ENCODE measurements around the gene GPC6. TPM values are rescaled to one million over a fixed set of nuclear protein-coding genes. Genes with fewer than 3 reads are reported as not detected.

Gene GPC6
- total RNA-seq, 1 experiment from 2014 or later = 0.22 TPM

DNA sequence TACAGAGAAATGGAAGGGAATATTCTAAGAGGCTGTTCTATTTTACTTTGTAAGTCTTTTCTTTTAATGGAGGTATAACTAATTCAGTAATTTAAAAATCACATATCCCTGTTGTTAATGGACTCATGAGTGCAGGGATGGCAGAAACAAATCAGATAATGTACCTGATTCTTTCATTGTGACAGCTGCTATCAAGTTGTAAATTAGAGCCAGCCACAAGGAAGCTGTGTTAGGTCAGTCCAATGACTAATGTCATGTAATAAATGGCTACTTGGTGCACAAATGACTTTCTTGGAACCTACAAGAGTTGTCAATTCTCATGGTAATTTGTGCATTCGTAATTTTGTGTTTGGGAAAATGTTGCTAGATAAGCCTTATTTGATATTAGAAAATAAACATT, 806.5 kb downstream of the GPC6 start:
- Histone ChIP-seq H3K9me3 (ENCODE audit: control insufficient read depth in 1 of 2, insufficient read depth in 1 of 2, low read depth in 1 of 2, low read length in 2 of 2) (peaks cover 15 to 24% of the 10 kb centered on the region in 2 experiments; a peak in 2 of 4 replicates), H3K79me2 (ENCODE audit: insufficient read depth, low read length) (no peaks in the 10 kb centered on the region), H3K27ac (ENCODE audit: low read depth, low read length) (no peak overlapping the region), H3K4me2 (ENCODE audit: low read length) (no peak overlapping the region), H3K27me3 (ENCODE audit: insufficient read depth, low read length) (no peaks in the 10 kb centered on the region), H4K20me1 (ENCODE audit: insufficient read depth) (no peaks in the 10 kb centered on the region), H3K4me1 (ENCODE audit: control insufficient read depth in 1 of 2, insufficient read depth in 2 of 2, low read length in 2 of 2) (no peaks in the 10 kb centered on the region), H3K4me3 (replicated peaks in 1 of 2; ENCODE audit: low read depth in 1 of 2, low read length in 2 of 2) (no peak overlapping the region), H3K9me2 (ENCODE audit: insufficient read depth) (no peaks in the 10 kb centered on the region), H3K36me3 (ENCODE audit: control insufficient read depth in 1 of 2, insufficient read depth in 2 of 2, low read length in 2 of 2) (no peaks in the 10 kb centered on the region), H3K9ac (ENCODE audit: low read length) (no peak overlapping the region), H2AFZ (ENCODE audit: low read depth, low read length, poor library complexity, severe bottlenecking) (no peak overlapping the region)
- no peak for ATAC-seq
- TF ChIP-seq CBX3 (IDR thresholded peaks at IDR 0.05; ENCODE audit: low read depth) = no peak
- CTCF ChIA-PET = no interaction called here
- POLR2A ChIA-PET = no interaction called here
- no peak for DNase-seq (ENCODE audit: low read depth, low spot score)
- intact Hi-C loops (cut with micrococcal nuclease) = no loop called here
- RAD21 ChIA-PET (ENCODE audit: low non-redundant PET in 1 of 2, low total read pairs in 2 of 2, uncharacterized antibody in 2 of 2, unreplicated experiment in 2 of 2) = no interaction called here
- no TSS peak for BruUV-seq (replicated peaks)

DNA sequence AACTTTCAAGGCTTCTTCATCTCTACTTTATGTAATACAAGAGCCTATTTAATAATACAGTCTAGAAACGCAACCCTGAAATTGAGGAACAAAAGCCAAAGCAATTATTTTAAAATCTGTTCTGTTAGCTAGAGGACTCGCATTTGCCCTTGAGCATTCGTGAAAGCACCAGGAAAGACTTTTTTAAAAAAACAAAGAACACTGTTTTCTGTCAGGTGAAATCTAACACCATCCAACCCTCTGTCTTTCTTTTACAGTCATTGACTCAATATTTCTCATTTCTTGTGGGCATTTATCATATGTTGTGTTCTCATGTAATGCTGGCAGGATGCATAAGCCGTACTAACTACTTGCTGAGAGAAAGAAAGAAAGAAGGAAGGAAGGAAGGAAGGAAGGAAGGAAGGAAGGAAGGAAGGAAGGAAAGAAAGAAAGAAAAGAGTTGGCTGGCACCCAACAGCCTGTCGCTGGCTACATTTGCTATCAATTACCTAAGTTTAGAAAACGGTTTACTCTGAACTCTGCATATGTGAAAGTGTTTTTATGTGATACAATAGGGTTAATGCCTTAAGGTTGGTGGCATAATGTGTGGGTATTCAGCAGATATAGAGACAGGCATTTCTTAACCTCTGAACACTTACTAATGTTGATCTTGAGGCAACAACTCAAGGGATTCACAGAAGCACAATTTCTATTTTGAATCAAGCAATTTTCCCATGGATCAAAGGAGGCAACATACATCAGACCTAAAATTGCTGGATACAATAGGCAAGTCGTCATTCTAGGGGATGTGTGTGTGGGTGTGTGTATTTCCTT, 807.4 kb downstream of the GPC6 start:
- no TSS peak for BruUV-seq (replicated peaks)
- Histone ChIP-seq H3K27ac (ENCODE audit: low read depth, low read length) (no peak overlapping the region), H3K9me2 (ENCODE audit: insufficient read depth) (no peaks in the 10 kb centered on the region), H4K20me1 (ENCODE audit: insufficient read depth) (no peaks in the 10 kb centered on the region), H3K9me3 (ENCODE audit: control insufficient read depth in 1 of 2, insufficient read depth in 1 of 2, low read depth in 1 of 2, low read length in 2 of 2) (peaks cover 11 to 33% of the 10 kb centered on the region in 2 experiments; a peak in 2 of 4 replicates), H3K4me1 (ENCODE audit: control insufficient read depth in 1 of 2, insufficient read depth in 2 of 2, low read length in 2 of 2) (no peaks in the 10 kb centered on the region), H3K36me3 (ENCODE audit: control insufficient read depth in 1 of 2, insufficient read depth in 2 of 2, low read length in 2 of 2) (no peaks in the 10 kb centered on the region), H3K4me2 (ENCODE audit: low read length) (no peak overlapping the region), H2AFZ (ENCODE audit: low read depth, low read length, poor library complexity, severe bottlenecking) (no peak overlapping the region), H3K79me2 (ENCODE audit: insufficient read depth, low read length) (no peaks in the 10 kb centered on the region), H3K4me3 (replicated peaks in 1 of 2; ENCODE audit: low read depth in 1 of 2, low read length in 2 of 2) (no peak overlapping the region), H3K27me3 (ENCODE audit: insufficient read depth, low read length) (no peaks in the 10 kb centered on the region), H3K9ac (ENCODE audit: low read length) (no peak overlapping the region)
- TF ChIP-seq, protein P1, sequence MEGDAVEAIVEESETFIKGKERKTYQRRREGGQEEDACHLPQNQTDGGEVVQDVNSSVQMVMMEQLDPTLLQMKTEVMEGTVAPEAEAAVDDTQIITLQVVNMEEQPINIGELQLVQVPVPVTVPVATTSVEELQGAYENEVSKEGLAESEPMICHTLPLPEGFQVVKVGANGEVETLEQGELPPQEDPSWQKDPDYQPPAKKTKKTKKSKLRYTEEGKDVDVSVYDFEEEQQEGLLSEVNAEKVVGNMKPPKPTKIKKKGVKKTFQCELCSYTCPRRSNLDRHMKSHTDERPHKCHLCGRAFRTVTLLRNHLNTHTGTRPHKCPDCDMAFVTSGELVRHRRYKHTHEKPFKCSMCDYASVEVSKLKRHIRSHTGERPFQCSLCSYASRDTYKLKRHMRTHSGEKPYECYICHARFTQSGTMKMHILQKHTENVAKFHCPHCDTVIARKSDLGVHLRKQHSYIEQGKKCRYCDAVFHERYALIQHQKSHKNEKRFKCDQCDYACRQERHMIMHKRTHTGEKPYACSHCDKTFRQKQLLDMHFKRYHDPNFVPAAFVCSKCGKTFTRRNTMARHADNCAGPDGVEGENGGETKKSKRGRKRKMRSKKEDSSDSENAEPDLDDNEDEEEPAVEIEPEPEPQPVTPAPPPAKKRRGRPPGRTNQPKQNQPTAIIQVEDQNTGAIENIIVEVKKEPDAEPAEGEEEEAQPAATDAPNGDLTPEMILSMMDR (IDR thresholded peaks at IDR 0.05 in 2 of 3, conservative IDR thresholded peaks at IDR 0.05 in 1 of 3; ENCODE audit: borderline replicate concordance in 1 of 3, insufficient read depth in 1 of 3, low read depth in 2 of 3, low read length in 2 of 3) = no peak
- TF ChIP-seq, protein P2, sequence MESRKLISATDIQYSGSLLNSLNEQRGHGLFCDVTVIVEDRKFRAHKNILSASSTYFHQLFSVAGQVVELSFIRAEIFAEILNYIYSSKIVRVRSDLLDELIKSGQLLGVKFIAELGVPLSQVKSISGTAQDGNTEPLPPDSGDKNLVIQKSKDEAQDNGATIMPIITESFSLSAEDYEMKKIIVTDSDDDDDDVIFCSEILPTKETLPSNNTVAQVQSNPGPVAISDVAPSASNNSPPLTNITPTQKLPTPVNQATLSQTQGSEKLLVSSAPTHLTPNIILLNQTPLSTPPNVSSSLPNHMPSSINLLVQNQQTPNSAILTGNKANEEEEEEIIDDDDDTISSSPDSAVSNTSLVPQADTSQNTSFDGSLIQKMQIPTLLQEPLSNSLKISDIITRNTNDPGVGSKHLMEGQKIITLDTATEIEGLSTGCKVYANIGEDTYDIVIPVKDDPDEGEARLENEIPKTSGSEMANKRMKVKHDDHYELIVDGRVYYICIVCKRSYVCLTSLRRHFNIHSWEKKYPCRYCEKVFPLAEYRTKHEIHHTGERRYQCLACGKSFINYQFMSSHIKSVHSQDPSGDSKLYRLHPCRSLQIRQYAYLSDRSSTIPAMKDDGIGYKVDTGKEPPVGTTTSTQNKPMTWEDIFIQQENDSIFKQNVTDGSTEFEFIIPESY (IDR thresholded peaks at IDR 0.05; ENCODE audit: extremely low read depth, insufficient replicate concordance, low read length) = no peak
- TF ChIP-seq SP1 (IDR thresholded peaks at IDR 0.05; ENCODE audit: low read depth) (no peak), EZH2phosphoT487 (IDR thresholded peaks at IDR 0.05; ENCODE audit: borderline replicate concordance) (no peak), ZFX (IDR thresholded peaks at IDR 0.05) (no peak), TCF7L2 (IDR thresholded peaks at IDR 0.05; ENCODE audit: borderline replicate concordance, extremely low read depth, insufficient read depth, insufficient read length) (no peak), YY1 (IDR thresholded peaks at IDR 0.05; ENCODE audit: extremely low read depth, insufficient replicate concordance, low read depth, low read length) (no peak), CBX3 (IDR thresholded peaks at IDR 0.05; ENCODE audit: low read depth) (no peak)
- TF ChIP-seq, protein P3, sequence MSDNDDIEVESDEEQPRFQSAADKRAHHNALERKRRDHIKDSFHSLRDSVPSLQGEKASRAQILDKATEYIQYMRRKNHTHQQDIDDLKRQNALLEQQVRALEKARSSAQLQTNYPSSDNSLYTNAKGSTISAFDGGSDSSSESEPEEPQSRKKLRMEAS (IDR thresholded peaks at IDR 0.05) = no peak
- TF ChIP-seq, protein P4, sequence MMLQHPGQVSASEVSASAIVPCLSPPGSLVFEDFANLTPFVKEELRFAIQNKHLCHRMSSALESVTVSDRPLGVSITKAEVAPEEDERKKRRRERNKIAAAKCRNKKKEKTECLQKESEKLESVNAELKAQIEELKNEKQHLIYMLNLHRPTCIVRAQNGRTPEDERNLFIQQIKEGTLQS (IDR thresholded peaks at IDR 0.05) = no peak
- no peak for ATAC-seq
- RAD21 ChIA-PET (ENCODE audit: low non-redundant PET in 1 of 2, low total read pairs in 2 of 2, uncharacterized antibody in 2 of 2, unreplicated experiment in 2 of 2) = no interaction called here
- CTCF ChIA-PET = no interaction called here
- intact Hi-C loops (cut with micrococcal nuclease) = no loop called here
- POLR2A ChIA-PET = no interaction called here
- DNase-seq (ENCODE audit: low read depth, low spot score) = no peak
